K562 treated with DMSO at 1 percent for 4 hours (cell line): ENCODE results near the gene OR5A1. TPM values are rescaled to one million over a fixed set of nuclear protein-coding genes. Genes with fewer than 3 reads are reported as not detected.

Experiments
- total RNA-seq: library from RNA; unstranded; fragments of 300-600 nt; gene quantifications from 2 replicates; pipeline ENCODE4 v1.2.3, GENCODE V29; 2022; ENCODE audit not compliant: insufficient read depth

OR5A1 gene
- not detected in 2 replicates for total RNA-seq

GRCh38 chr11:59436169-59436568, at the start of gene OR5A1:
Gene OR5A1 (plus strand): TSS chr11:59436469. CDS start chr11:59443169, 6,700 bp downstream.

GRCh38 chr11:59426361-59427067, 9.8 kb upstream of the OR5A1 start, which contains the start of gene OR5A2:
Gene OR5A2 (minus strand): TSS chr11:59426413. CDS start chr11:59422953, 3,460 bp downstream.

GRCh38 chr11:59456661-59457060, 20.4 kb downstream of the OR5A1 start, which contains the start of gene OR4D6:
Gene OR4D6 (plus strand): TSS chr11:59456961. CDS start chr11:59456961, 0 bp downstream.

GRCh38 chr11:59473015-59473414, 36.7 kb downstream of the OR5A1 start, which contains the start of gene OR4D10:
Gene OR4D10 (plus strand): TSS chr11:59473315. CDS start chr11:59477430, 4,115 bp downstream.

Other genes with a start within 250 kb of the OR5A1 start
- gene MPEG1, start 223.5 kb upstream of the OR5A1 start, total RNA-seq: not detected in 2 replicates
- gene OR5AN1, start 77.6 kb upstream of the OR5A1 start, total RNA-seq: not detected in 2 replicates
- not detected in 2 replicates for gene OR5A2, start 10.1 kb upstream of the OR5A1 start, total RNA-seq
- not detected in 2 replicates for gene OR4D6, start 20.5 kb downstream of the OR5A1 start, total RNA-seq
- not detected in 2 replicates for gene OR4D10, start 36.8 kb downstream of the OR5A1 start, total RNA-seq
- gene OR4D11, start 67.1 kb downstream of the OR5A1 start, total RNA-seq: not detected in 2 replicates
- gene OR4D9, start 75.1 kb downstream of the OR5A1 start, total RNA-seq: not detected in 2 replicates
- gene OSBP, start 179.3 kb downstream of the OR5A1 start, total RNA-seq: 31.3 and 36.8 TPM in 2 replicates
- gene PATL1, start 232.6 kb downstream of the OR5A1 start, total RNA-seq: 22.5 and 25.2 TPM in 2 replicates